Kidney (tissue), 14 donors: Measurements from ENCODE around the gene FAM162A. TPM values are rescaled to one million over a fixed set of nuclear protein-coding genes. Genes with fewer than 3 reads are reported as not detected.

Experiments
- DNase-seq, 5 donors: peaks; one replicate each; pipeline ENCODE4 v3.0.0-alpha.2; 2013 to 2020
- FAIRE-seq: peaks from 2 replicates; lab custom pipeline; 2012; peaks lifted over from hg19 to GRCh38; lab: Jason Lieb, UNC
- H3K27ac ChIP-seq, 2 donors: one replicate each; pipeline ENCODE4 v1.7.0; 2013; ENCODE audit warnings: low read depth in 2 of 2, low read length in 2 of 2, inconsistent platforms in 1 of 2
- H3K27me3 ChIP-seq: one replicate; pipeline ENCODE4 v1.7.1; 2013; ENCODE audit warnings: low read length, inconsistent platforms; ENCODE audit not compliant: control insufficient read depth, insufficient read depth
- H3K36me3 ChIP-seq, 3 donors: one replicate each; pipeline versions ENCODE4 v1.7.0 to v1.7.1; 2013; ENCODE audit warnings: low read length in 3 of 3, control low read depth in 1 of 3, inconsistent platforms in 1 of 3; ENCODE audit not compliant: insufficient read depth in 3 of 3, control insufficient read depth in 2 of 3
- H3K4me1 ChIP-seq, 3 donors: one replicate each; pipeline versions ENCODE4 v1.7.0 to v1.7.1; 2013; ENCODE audit warnings: low read length in 3 of 3, inconsistent platforms in 1 of 3, low read depth in 1 of 3; ENCODE audit not compliant: control insufficient read depth in 2 of 3, insufficient read depth in 2 of 3
- H3K4me3 ChIP-seq, 3 donors: one replicate each; pipeline versions ENCODE4 v1.7.0 to v1.8.1; 2013; ENCODE audit warnings: low read length in 3 of 3, control low read depth in 1 of 3, inconsistent platforms in 1 of 3
- H3K9ac ChIP-seq, 3 donors: one replicate each; pipeline versions ENCODE4 v1.7.0 to v1.7.1; 2013; ENCODE audit warnings: low read length in 3 of 3, control low read depth in 1 of 3, inconsistent platforms in 1 of 3
- H3K9me3 ChIP-seq, 3 donors: one replicate each; pipeline versions ENCODE4 v1.7.0 to v1.7.1; 2013; ENCODE audit warnings: low read length in 3 of 3, control low read depth in 1 of 3, inconsistent platforms in 1 of 3; ENCODE audit not compliant: control insufficient read depth in 2 of 3, insufficient read depth in 1 of 3
- CTCF ChIP-seq: IDR thresholded peaks from 3 replicates; pipeline ENCODE4 v1.5.1; 2012; ENCODE audit warnings: mild to moderate bottlenecking, moderate library complexity, borderline replicate concordance; ENCODE audit not compliant: insufficient read depth; ENCODE audit errors: extremely low read depth
- intact Hi-C: fragments of 100-400 bp; cut with DNase I; formaldehyde crosslinking; loops from one replicate; pipeline ENCODE4 v1.11.1; 2022
- polyA plus RNA-seq: library from polyadenylated mRNA; stranded (reverse); fragments of 350-450 nt; fragmentation: Illumina TruSeq; extraction: RNeasy Lipid Tissue Mini Kit (QIAGEN cat#74804); gene quantifications from one replicate; pipeline ENCODE4 v1.2.3, GENCODE V29; 2014; ENCODE audit warnings: low read depth, low replicate concordance; ENCODE audit not compliant: insufficient read depth
- total RNA-seq: library from RNA; stranded (reverse); fragmentation: NEBNext Ultra II Directional; extraction: Animal tissue kit (Norgen Biotek cat#: 25700); gene quantifications from one replicate; pipeline ENCODE4 v1.2.1, GENCODE V29; 2021
- donor health status: control.
- donor health status: control.
- donor health status: control.
- donor health status: control.
- donor health status: control.
- donor health status: DM: yes; HTN: yes; CAD: no.
- donor health status: Normal renal cell carcinoma (clear cell type).

The FAM162A gene
- total and polyA plus RNA-seq, 2 donors from 2014 or later, result 46.6 to 213 TPM

GRCh38 chr3:122427857-122428471, 44.0 kb downstream of the FAM162A start:
- Histone ChIP-seq H3K27me3 (no peaks in the 10 kb centered on the region), H3K4me1 (no peaks in the 10 kb centered on the region), H3K9me3 (no peaks in the 10 kb centered on the region), H3K4me3 (no peak overlapping the region), H3K27ac (no peak overlapping the region), H3K9ac (no peak overlapping the region), H3K36me3 (peaks cover 2 to 19% (median 17%) of the 10 kb centered on the region in 3 donors)
- intact Hi-C loops, result no loop called here
- no peak for FAIRE-seq
- no peak for TF ChIP-seq CTCF
- DNase-seq, result no peak

- Histone ChIP-seq H3K4me1 (no peaks in the 10 kb centered on the region), H3K9ac (no peak overlapping the region), H3K27me3 (no peaks in the 10 kb centered on the region), H3K4me3 (no peak overlapping the region), H3K9me3 (no peaks in the 10 kb centered on the region), H3K36me3 (peaks cover 2 to 25% (median 14%) of the 10 kb centered on the region in 3 donors), H3K27ac (no peak overlapping the region)
- FAIRE-seq, result no peak
- no peak for TF ChIP-seq CTCF
- DNase-seq, result no peak
- intact Hi-C loops, result no loop called here
Measured at GRCh38 chr3:122430371-122430770, 46.4 kb downstream of the FAM162A start.

DNA sequence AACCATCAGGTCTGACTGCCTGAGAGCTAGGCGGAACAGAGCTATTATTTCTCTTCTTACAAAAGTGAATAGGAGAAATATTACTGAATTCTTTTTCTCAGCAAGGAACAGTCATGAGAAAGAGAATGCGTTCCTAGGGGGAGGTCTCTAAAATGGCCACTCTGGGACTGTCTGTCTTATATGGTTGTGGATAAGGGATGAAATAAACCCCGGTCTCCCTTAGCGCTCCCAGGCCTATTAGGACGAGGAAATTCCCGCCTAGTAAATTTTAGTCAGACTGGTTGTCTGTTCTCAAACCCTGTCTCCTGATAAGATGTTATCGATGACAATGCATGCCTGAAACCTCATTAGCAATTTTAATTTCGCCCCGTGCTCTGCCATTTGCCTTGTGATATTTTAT, 52.0 kb downstream of the FAM162A start:
- no peaks in the 10 kb centered on the region for H3K27me3 ChIP-seq
- peaks cover 0 to 6% (median 0%) of the 10 kb centered on the region in 3 donors for H3K9me3 ChIP-seq
- no peak for DNase-seq
- intact Hi-C loops, result no loop called here
- H3K4me1 ChIP-seq, result no peaks in the 10 kb centered on the region
- FAIRE-seq, result no peak
- H3K27ac ChIP-seq, result no peak overlapping the region
- H3K4me3 ChIP-seq, result no peak overlapping the region
- no peak for TF ChIP-seq CTCF
- H3K9ac ChIP-seq, result no peak overlapping the region
- H3K36me3 ChIP-seq, result peaks cover 3 to 35% (median 21%) of the 10 kb centered on the region in 3 donors
